Rectal smooth muscle tissue (tissue), 1 donor: ENCODE data around the gene JAKMIP1.
"Not testable (repeated sequence)": the region's sequence is repeated elsewhere in the genome, so short reads cannot be mapped to it uniquely, and the experiment has no call there.

Experiments used
- H3K27ac ChIP-seq: one replicate; pipeline ENCODE4 v1.7.0; 2013; ENCODE audit warnings: low read depth, low read length, inconsistent platforms
- H3K27me3 ChIP-seq: one replicate; pipeline ENCODE4 v1.7.0; 2013; ENCODE audit warnings: low read length; ENCODE audit not compliant: control insufficient read depth, insufficient read depth
- H3K36me3 ChIP-seq: one replicate; pipeline ENCODE4 v1.7.0; 2013; ENCODE audit warnings: low read length; ENCODE audit not compliant: control insufficient read depth, insufficient read depth
- H3K4me1 ChIP-seq: one replicate; pipeline ENCODE4 v1.7.0; 2013; ENCODE audit warnings: low read length; ENCODE audit not compliant: control insufficient read depth, insufficient read depth
- H3K4me3 ChIP-seq: one replicate; pipeline ENCODE4 v1.7.0; 2013; ENCODE audit warnings: low read length
- H3K9ac ChIP-seq: one replicate; pipeline ENCODE4 v1.7.0; 2013; ENCODE audit warnings: low read length

The JAKMIP1 gene

DNA sequence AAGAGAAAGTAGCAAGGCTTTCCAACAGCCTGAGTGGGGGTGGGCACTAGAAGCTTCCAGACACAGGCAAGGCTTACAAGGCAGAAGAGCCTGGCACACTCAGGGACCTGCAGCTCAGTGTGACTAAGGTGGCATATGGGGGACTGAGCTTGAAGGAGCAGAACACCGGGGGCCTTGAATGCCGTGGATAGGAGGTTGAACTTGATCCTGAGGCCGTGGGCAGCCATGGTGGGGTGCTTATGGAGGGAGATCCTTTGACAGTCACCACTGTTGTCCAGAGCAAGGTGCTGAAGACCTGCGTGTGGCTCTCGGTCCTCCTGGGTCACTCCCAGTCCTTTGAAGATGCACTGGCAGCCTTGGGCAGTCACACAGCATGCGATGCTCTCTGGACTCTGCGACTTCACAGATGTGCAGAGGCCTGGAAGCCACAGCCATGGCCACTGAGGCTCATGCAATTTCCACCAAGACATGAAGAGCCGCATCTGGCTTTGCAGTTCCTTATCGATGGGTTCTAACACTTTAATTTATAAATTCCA lies 200.5 kb downstream of the JAKMIP1 start:
- H3K9ac ChIP-seq = no peak overlapping the region
- no peaks in the 10 kb centered on the region for H3K4me1 ChIP-seq
- no peak overlapping the region for H3K27ac ChIP-seq
- no peaks in the 10 kb centered on the region for H3K36me3 ChIP-seq
- no peaks in the 10 kb centered on the region for H3K27me3 ChIP-seq
- H3K4me3 ChIP-seq = no peak overlapping the region

DNA sequence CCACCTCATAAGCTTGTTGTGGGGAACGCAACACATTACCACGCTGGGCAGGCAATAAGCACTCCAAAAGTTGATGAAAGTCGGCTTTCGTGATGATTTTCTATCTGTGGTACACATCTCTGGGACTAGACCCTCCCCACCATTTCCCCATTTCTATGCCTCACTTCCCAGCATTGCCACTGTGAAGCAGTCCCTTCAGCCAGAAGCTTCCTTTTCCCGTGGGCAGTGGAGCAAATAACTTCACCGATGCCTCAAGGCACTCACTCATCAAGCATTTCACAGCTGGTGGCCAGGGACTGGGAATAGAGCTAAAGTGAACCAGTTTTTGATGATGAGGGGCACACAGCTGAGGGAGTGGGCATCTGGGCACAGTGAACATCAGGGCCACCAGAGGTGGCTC lies 201.0 kb downstream of the JAKMIP1 start:
- Histone ChIP-seq H3K36me3 (no peaks in the 10 kb centered on the region), H3K27me3 (no peaks in the 10 kb centered on the region), H3K4me3 (no peak overlapping the region), H3K4me1 (no peaks in the 10 kb centered on the region), H3K9ac (no peak overlapping the region), H3K27ac (no peak overlapping the region)

DNA sequence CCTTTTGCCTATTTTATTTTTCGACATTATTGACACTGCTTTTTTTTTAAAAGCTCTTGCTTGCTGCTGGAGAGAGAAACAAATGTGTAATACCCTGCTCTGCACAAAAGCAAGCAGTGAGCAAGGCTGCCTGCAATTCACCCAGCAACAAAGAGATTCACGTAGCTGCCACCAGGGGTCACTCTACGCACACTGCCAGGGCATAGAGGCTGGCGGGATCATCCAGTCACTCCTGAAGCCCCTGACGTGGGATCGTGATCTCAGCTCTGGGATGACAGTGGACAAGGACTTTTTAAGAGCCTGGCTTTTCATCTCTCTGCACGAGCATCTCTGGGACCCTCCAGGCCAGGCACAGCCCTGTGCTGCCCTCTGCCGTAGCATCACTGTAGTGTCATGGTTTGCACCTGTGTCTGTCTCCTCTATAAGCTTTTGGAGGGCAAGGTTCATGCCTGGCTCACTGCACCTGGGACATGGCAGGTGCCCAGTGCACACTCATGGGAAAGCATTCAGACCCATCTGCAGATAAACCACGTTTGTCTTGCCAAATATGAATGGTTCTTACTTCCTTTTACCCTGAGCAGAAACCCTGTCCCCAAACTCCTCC lies 201.9 kb downstream of the JAKMIP1 start:
- Histone ChIP-seq H3K4me3 (no peak overlapping the region), H3K36me3 (no peaks in the 10 kb centered on the region), H3K27ac (no peak overlapping the region), H3K4me1 (no peaks in the 10 kb centered on the region), H3K27me3 (no peaks in the 10 kb centered on the region), H3K9ac (no peak overlapping the region)

DNA sequence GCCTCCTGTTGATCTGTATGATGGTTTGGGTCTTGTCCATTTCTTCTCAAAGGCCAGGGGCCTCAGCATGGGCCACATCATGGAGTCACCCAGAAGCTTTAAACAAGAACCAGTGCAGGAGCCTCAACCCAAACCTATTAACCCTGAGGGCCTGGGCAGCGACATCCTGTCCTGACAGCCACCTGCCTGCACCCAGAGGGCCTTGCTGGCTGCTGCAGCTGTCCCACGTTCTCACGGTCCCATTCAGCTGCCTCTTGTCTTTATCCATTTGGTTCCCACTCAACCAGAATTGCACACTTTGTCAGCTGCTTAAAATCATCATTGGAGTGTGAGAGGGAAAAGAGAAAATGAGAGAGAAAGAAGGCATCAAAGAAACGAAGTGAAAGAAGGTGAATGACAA lies 203.7 kb downstream of the JAKMIP1 start:
- H3K9ac ChIP-seq = no peak overlapping the region
- no peaks in the 10 kb centered on the region for H3K36me3 ChIP-seq
- H3K27ac ChIP-seq = no peak overlapping the region
- no peaks in the 10 kb centered on the region for H3K27me3 ChIP-seq
- H3K4me3 ChIP-seq = no peak overlapping the region
- no peaks in the 10 kb centered on the region for H3K4me1 ChIP-seq

DNA sequence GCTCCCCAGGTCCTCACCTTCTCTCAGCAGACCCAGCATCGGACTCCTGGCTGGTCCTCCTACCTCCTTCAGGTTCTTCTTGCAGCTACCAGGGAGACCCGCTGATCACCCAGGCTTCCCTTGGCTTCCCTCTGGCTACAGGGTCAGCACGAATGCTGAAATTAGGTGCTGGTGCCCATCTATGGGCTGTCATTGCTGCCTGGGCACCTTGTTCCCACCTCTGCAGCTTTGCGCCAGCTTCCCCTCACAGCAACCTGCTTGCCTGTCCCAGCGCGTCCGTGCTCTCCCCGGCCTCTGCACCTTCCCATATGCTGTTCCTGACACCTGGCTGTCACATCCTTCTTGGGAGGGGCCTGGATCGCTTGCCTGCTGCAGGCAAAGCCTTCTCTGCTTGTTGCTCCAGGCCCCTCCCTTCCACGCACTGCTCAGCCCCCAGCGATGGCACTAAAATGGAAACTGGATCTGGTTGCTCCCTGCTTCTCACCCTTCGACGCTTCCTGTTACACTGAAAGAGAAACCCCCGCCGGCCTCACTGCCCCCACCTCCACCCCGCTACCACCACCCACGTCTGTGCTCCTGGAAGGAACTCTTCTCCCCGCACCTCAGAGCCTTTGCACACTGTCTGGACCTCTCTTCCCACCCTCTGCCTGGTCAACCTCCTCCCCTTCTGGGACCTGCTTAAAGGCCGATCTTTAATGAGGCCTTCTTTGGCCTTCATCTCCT lies 204.3 kb downstream of the JAKMIP1 start:
- H3K27ac ChIP-seq = no peak overlapping the region
- no peak overlapping the region for H3K9ac ChIP-seq
- no peaks in the 10 kb centered on the region for H3K36me3 ChIP-seq
- no peaks in the 10 kb centered on the region for H3K27me3 ChIP-seq
- H3K4me3 ChIP-seq = no peak overlapping the region
- no peaks in the 10 kb centered on the region for H3K4me1 ChIP-seq

DNA sequence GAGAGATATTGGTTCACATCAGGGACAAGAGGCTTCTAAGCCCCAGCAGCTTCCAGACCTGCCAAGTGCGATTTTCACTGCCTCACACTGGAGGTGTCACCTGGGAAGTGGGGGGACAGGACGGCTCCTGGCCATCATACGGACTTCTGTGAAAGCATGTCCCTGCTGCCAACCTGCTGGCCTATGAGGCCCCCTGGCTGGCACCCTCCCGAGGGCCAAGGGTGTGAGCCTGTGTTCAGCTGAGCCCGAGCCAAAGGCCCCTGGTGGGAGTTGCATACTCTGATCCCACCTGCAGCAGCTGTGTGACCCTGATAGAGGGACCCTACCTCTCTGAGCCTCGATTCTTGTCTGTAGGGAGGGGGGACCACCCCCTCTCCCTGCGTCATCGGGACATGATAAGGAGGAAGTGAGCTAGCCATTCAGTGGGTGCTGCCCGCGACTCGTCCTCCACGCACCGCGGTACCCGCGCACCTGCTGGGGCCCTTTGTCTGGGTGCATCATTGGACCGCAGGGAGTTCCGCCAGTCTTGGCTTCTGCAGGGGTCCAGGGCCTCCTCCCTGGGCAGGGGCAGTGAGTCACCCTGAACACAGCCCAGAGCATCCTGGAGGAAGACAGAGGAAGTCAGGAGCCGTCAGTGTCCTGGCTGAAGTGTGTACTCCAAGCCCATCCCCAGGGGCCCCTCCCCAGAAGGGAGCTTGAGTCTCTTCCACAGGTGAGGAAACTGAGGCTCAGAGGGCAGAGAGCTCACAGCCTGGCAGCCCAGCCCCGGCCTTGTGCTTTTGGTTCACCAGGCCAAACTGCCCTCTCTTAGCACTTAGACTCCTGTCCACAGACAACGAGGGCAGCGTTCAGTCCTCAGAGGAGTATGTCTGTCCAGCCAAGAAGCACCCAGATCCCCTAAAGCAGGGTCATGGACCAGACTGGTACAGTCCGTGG lies 206.2 kb downstream of the JAKMIP1 start:
- Histone ChIP-seq H3K4me1 (no peaks in the 10 kb centered on the region), H3K9ac (no peak overlapping the region), H3K27me3 (no peaks in the 10 kb centered on the region), H3K27ac (no peak overlapping the region), H3K36me3 (no peaks in the 10 kb centered on the region), H3K4me3 (no peak overlapping the region)

DNA sequence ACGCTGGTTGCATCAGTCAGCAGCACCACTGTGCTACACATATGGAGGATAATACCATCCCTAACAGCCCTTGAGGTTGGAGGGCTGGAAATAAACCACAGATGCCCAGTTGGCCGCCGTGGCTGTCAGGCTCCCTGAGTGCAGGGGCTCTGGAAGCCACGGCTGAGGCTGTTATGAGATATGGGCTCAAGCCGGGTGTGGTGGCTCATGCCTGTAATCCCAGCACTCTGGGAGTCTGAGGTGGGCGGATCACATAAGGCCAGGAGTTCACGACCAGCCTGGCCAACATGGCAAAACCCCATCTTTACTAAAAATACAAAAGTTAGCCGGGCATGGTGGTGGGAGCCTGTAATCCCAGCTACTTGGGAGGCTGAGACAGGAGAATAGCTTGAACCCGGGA lies 207.0 kb downstream of the JAKMIP1 start:
- H3K9ac ChIP-seq, H3K27me3 ChIP-seq, H3K27ac ChIP-seq, H3K36me3 ChIP-seq, H3K4me3 ChIP-seq, H3K4me1 ChIP-seq: not testable (repeated sequence)

DNA sequence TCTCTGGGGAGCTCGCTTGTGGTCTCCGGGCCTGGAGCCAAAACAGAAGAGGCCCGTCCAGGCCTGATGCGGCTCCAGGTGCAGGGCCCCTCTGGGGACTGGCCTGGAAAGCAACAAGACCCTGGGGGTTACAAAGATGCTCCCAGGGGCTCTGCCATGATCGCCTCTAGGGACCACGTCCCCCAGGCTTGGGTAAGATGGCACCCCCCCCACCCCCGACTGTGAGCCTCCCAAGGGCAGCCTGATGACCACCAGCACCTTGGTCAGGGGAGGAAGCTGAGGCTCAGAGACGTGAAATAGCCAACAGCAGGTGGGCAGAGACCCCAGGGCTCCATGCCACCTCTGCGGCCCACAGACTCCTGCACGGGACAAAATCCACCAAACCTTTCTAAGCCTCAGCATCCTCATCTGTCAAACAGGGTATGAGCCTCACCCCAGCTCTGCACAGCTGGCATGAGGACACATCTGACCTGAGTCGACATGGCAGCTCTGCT lies 207.5 kb downstream of the JAKMIP1 start:
- Histone ChIP-seq H3K4me3 (no peak overlapping the region), H3K27ac (no peak overlapping the region), H3K36me3 (no peaks in the 10 kb centered on the region), H3K27me3 (no peaks in the 10 kb centered on the region), H3K9ac (no peak overlapping the region), H3K4me1 (no peaks in the 10 kb centered on the region)

DNA sequence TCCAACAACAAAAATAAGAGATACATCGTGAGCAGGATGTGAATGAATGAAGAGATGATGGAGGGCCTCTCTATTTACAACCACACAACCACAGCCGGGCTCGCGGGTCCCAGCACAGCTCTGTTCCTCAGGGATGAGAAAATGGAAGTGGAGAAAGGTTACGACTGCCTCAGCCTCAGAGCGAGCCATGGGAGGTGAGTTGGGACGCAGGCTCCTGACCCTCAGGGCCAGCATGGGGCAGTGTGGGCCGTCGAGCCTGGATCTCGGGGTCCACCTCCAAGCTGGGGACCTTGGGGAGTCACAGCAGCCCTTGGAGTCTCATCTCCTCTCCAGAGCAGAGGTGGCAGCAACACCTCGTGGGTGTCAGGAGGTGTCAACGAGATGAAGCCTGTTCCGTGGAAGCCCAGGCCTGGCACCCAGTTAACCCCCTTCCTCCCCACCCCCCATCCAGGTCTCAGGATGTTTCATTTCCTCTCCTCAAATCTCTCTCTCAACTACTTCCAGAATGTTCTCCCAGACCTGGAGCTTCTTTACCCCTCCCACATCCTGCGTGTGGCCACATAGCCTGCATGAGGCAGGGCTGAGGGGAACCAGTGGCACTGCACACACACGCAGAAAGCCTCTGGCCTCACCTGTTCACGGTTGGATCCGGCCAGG lies 208.1 kb downstream of the JAKMIP1 start:
- Histone ChIP-seq H3K9ac (no peak overlapping the region), H3K27me3 (no peaks in the 10 kb centered on the region), H3K27ac (no peak overlapping the region), H3K4me3 (no peak overlapping the region), H3K36me3 (no peaks in the 10 kb centered on the region), H3K4me1 (no peaks in the 10 kb centered on the region)

DNA sequence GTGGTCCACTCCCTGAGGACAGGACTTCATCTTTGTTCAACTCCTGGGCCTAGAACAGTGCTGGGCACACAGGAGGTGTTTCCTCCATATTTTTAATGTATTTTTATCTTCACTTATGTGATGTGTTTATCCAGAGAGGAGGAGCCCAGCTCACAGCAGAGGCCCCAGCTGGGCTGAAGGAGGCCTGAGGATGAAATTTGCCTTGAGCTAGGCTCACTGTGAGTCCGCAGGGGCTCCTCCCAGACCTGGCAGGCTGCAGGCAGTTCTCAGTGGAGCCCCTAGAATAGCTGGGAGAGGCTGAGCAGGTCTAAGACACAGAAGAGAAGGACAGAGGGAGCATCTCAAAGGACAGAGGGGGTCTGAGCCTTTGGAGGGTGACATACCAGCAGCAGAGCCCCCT lies 208.9 kb downstream of the JAKMIP1 start:
- H3K4me1 ChIP-seq = no peaks in the 10 kb centered on the region
- no peaks in the 10 kb centered on the region for H3K36me3 ChIP-seq
- H3K27me3 ChIP-seq = no peaks in the 10 kb centered on the region
- no peak overlapping the region for H3K9ac ChIP-seq
- H3K27ac ChIP-seq = no peak overlapping the region
- no peak overlapping the region for H3K4me3 ChIP-seq

DNA sequence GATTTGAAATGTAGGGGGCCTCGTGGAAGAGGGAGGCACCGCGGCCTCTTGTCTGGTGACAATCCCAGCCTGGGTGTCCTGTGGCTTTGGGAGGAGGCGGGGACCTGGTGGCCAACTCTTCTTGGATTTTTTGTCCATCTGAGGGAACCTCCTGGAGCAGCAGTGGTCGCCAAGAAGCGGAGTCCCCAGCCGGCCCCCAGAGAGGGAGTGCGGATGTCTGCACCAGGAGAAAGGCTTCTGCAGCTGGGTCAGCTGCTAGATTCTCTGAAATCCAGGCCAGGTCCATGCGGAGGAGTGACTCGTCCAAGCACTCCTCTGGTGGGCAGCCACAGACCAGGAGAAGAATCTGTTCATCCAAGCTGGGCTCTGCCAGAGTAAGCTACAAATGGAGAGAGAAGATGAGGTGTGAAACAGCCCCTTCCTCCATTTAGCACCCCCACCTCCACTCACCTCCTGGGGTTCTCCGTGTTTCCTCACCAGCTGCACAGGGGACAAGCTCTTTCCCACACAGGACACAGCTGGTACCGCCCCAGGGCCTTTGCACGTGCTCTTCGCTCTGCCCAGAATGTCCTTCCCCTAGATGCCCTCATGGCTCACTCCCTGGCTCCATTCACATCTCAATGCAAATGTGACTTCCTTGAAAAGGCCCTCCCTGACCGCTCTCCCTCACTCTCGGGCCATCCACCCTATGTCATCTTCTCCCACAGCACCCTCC lies 209.7 kb downstream of the JAKMIP1 start:
- no peak overlapping the region for H3K4me3 ChIP-seq
- no peaks in the 10 kb centered on the region for H3K4me1 ChIP-seq
- no peak overlapping the region for H3K9ac ChIP-seq
- no peaks in the 10 kb centered on the region for H3K36me3 ChIP-seq
- no peaks in the 10 kb centered on the region for H3K27me3 ChIP-seq
- H3K27ac ChIP-seq = no peak overlapping the region
